ENCODE measurements around the gene SLC12A8.

DNA sequence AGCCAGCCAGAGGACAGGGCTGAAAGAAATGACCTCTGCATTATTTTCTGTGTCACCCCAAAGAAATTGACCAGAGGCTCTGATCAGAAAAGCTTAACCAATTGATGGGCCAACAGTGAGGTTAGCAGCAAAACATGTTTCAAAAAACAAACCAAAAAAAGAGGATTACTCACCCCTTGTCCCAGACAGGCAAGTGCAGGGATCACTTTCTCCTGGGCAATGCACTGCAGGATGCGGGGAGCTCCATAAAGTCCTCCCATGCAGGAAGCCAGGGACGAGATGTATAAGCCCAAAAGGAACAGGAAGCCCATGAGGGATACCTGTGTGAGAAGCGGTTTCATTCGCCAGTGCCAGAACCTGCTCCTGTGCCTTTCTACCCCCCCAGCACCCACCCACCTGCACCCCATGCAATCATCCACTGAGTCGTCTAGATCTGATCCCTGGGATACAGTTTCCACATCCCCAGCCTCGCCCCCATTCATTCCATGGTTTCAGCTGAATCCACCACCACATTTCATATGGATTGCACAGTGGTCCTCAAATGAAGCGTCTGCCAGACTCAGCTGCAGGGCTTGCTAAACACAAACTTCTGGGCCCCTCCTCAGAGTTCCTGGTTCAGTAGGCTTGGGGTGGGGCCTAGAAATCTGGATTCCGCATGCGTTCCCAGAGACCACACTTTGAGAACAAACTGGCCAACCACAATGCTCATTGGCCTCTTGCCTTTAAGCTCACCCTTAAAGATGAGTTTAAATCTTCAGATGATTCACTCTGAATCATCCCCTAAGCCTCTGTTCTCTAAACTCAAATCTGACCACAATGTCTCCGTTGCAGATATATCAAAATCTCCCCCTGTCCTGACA is 102.3 kb downstream of the SLC12A8 start:
- TF ChIP-seq RAD21 (IDR thresholded peaks at IDR 0.05; ENCODE audit: low read depth) (no peak), YY1 (IDR thresholded peaks at IDR 0.05; ENCODE audit: low read depth) (no peak), NFIC (IDR thresholded peaks at IDR 0.05) (no peak), TEAD4 (IDR thresholded peaks at IDR 0.05) (no peak), EP300 (IDR thresholded peaks at IDR 0.05; ENCODE audit: borderline replicate concordance) (no peak)
- TF ChIP-seq, protein P1, sequence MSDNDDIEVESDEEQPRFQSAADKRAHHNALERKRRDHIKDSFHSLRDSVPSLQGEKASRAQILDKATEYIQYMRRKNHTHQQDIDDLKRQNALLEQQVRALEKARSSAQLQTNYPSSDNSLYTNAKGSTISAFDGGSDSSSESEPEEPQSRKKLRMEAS (IDR thresholded peaks at IDR 0.05) = no peak
- TF ChIP-seq, protein P2, sequence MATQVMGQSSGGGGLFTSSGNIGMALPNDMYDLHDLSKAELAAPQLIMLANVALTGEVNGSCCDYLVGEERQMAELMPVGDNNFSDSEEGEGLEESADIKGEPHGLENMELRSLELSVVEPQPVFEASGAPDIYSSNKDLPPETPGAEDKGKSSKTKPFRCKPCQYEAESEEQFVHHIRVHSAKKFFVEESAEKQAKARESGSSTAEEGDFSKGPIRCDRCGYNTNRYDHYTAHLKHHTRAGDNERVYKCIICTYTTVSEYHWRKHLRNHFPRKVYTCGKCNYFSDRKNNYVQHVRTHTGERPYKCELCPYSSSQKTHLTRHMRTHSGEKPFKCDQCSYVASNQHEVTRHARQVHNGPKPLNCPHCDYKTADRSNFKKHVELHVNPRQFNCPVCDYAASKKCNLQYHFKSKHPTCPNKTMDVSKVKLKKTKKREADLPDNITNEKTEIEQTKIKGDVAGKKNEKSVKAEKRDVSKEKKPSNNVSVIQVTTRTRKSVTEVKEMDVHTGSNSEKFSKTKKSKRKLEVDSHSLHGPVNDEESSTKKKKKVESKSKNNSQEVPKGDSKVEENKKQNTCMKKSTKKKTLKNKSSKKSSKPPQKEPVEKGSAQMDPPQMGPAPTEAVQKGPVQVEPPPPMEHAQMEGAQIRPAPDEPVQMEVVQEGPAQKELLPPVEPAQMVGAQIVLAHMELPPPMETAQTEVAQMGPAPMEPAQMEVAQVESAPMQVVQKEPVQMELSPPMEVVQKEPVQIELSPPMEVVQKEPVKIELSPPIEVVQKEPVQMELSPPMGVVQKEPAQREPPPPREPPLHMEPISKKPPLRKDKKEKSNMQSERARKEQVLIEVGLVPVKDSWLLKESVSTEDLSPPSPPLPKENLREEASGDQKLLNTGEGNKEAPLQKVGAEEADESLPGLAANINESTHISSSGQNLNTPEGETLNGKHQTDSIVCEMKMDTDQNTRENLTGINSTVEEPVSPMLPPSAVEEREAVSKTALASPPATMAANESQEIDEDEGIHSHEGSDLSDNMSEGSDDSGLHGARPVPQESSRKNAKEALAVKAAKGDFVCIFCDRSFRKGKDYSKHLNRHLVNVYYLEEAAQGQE (IDR thresholded peaks at IDR 0.05; ENCODE audit: low read depth) = no peak

Measured in Ishikawa (cell line).